Activated T-helper 2 cell treated with anti-CD3 and anti-CD28 coated beads, Interferon-gamma antibody, Interleukin-2, Interleukin-4, amounts not matched to agents 10 μg/mL and 5 μg/mL and 100 μg/mL, durations not matched to agents 14 hours and 24 hours and 36 hours (primary cell): Measurements from ENCODE around the gene MAPK10. TPM values are rescaled to one million over a fixed set of nuclear protein-coding genes. Genes with fewer than 3 reads are reported as not detected.

Source experiments
- DNase-seq: peaks from one replicate; pipeline ENCODE4 v3.0.0; 2021; ENCODE audit warnings: low spot score
- H3K27ac Mint-ChIP-seq: one replicate; pipeline ENCODE4 v1.8.0; 2021; ENCODE audit warnings: mixed read lengths
- H3K27me3 Mint-ChIP-seq: one replicate; pipeline ENCODE4 v1.8.0; 2021; ENCODE audit warnings: low read depth, mixed read lengths
- H3K36me3 Mint-ChIP-seq: one replicate; pipeline ENCODE4 v1.8.0; 2021; ENCODE audit warnings: low read depth, mixed read lengths
- H3K4me1 Mint-ChIP-seq: one replicate; pipeline ENCODE4 v1.8.0; 2021; ENCODE audit warnings: low read depth, mixed read lengths
- H3K4me3 Mint-ChIP-seq: one replicate; pipeline ENCODE4 v1.8.0; 2021; ENCODE audit warnings: low read depth, mild to moderate bottlenecking, moderate library complexity, mixed read lengths
- H3K9me3 Mint-ChIP-seq: one replicate; pipeline ENCODE4 v1.8.0; 2021; ENCODE audit warnings: mixed read lengths
- intact Hi-C: fragments of 100-400 bp; cut with micrococcal nuclease; formaldehyde crosslinking; loops from one replicate; pipeline ENCODE4 v1.15.1; 2023
- total RNA-seq: library from RNA; stranded (reverse); gene quantifications from 2 replicates; pipeline ENCODE4 v1.2.3, GENCODE V29; 2022

The MAPK10 gene
- total RNA-seq, 1 donor from 2014 or later = not detected

DNA sequence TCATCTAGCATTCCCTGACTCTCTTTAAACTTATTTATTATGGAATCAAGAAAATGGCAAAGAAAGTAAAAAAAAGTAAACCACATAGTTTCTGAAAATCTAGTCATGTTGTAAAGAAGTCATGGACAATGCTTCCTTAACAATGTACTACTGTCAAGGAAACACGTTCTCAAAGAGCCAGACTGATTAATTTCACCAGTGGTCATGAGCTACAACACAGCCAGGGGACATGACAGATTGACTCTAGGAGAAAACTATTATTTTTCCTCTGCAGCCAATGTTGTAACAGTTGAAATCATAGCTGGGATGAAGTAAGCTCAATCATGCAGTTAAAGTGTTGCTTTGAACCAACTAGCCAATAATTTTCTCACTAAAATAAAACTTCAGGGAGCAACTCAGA lies 109.2 kb downstream of the MAPK10 start:
- no peak for DNase-seq
- Mint-ChIP-seq H3K4me3 (no peak overlapping the region), H3K27me3 (no peaks in the 10 kb centered on the region), H3K36me3 (no peaks in the 10 kb centered on the region), H3K9me3 (no peaks in the 10 kb centered on the region), H3K4me1 (no peaks in the 10 kb centered on the region), H3K27ac (no peak overlapping the region)
- intact Hi-C loops = no loop called here

DNA sequence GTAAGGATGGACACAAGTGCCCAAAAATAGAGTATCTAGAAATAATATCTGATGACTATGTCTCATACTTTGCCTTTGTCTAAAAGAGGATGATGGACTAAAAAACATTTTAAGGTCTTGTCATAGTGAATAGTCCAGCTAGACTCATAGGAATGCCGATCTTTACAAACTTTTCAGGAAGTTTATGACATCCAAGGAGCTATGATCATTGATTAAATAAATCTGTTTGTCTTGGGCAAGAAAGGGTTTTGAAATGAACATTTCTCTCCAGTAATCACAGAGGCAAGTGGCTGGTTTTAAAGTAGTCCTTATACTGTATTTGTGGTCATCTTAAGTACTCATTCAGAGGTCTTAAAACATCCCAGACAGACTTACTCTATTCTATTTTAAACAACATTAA lies 109.8 kb downstream of the MAPK10 start:
- no peaks in the 10 kb centered on the region for H3K4me1 Mint-ChIP-seq
- DNase-seq = no peak
- H3K9me3 Mint-ChIP-seq = no peaks in the 10 kb centered on the region
- H3K27ac Mint-ChIP-seq = no peak overlapping the region
- no peaks in the 10 kb centered on the region for H3K27me3 Mint-ChIP-seq
- no peaks in the 10 kb centered on the region for H3K36me3 Mint-ChIP-seq
- intact Hi-C loops = no loop called here
- no peak overlapping the region for H3K4me3 Mint-ChIP-seq

DNA sequence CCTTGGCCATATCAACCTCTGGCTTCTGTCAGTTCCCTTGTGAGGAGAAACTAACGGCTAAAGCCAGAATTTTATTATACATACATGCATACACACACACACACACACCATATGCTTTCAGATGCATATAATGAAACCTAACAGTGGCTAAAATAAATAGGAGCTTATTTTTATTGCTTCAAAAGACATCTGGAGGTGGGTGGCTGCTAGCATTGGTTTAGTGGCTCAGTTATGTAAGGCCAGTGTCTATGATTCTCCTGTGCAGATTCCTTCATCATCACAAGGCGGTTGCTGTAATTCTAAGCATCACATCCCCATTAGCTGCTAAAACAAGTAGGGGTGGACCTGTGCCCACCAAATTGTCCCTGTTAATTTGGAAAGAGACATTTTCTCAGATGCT lies 110.8 kb downstream of the MAPK10 start:
- no peak overlapping the region for H3K27ac Mint-ChIP-seq
- H3K36me3 Mint-ChIP-seq = no peaks in the 10 kb centered on the region
- H3K27me3 Mint-ChIP-seq = no peaks in the 10 kb centered on the region
- intact Hi-C loops = no loop called here
- no peaks in the 10 kb centered on the region for H3K4me1 Mint-ChIP-seq
- H3K4me3 Mint-ChIP-seq = no peak overlapping the region
- H3K9me3 Mint-ChIP-seq = no peaks in the 10 kb centered on the region
- no peak for DNase-seq

DNA sequence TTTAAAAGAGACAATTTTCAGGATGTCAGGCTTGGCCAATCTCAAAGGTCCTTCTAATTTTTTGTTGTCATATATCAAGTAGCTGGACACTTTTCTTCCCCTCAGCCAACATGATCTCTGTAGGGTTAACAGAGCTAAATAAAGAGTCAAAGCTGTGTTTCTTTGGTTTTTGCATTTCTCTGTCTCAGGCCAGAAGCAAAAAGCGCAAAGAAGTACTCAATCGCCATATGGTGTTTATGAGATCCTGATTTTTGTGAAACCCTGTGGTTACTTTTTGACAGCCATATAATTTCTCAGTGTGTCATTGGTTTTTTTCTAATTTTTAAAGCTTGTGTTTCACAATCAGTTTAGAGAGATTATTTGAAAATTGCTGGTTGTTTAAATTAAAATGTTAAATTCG lies 111.9 kb downstream of the MAPK10 start:
- H3K27ac Mint-ChIP-seq = no peak overlapping the region
- no peak for DNase-seq
- H3K36me3 Mint-ChIP-seq = no peaks in the 10 kb centered on the region
- peaks cover 7% of the 10 kb centered on the region for H3K9me3 Mint-ChIP-seq
- no peaks in the 10 kb centered on the region for H3K27me3 Mint-ChIP-seq
- intact Hi-C loops = no loop called here
- H3K4me1 Mint-ChIP-seq = no peaks in the 10 kb centered on the region
- no peak overlapping the region for H3K4me3 Mint-ChIP-seq

DNA sequence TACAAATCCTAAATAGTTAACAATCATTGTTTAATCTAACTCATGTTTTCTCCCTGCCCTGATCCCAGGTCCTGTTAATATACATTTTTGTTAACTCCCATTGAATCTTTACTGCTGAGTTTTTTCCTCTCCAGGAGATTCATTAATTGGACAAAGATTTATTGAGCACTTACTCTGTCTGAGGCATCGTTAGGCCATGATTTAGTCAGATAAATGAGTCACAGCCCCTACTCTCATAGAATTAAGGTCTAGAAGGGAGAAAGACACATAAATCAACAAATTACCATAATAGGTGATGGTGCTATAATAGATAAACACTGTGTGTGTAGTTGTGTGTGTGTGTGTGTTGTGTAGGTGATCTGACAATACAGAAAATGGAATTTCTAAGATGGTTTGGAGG lies 112.5 kb downstream of the MAPK10 start:
- DNase-seq = no peak
- no peak overlapping the region for H3K27ac Mint-ChIP-seq
- H3K4me1 Mint-ChIP-seq = no peaks in the 10 kb centered on the region
- H3K4me3 Mint-ChIP-seq = no peak overlapping the region
- peaks cover 7% of the 10 kb centered on the region for H3K9me3 Mint-ChIP-seq
- H3K36me3 Mint-ChIP-seq = no peaks in the 10 kb centered on the region
- intact Hi-C loops = no loop called here
- no peaks in the 10 kb centered on the region for H3K27me3 Mint-ChIP-seq

DNA sequence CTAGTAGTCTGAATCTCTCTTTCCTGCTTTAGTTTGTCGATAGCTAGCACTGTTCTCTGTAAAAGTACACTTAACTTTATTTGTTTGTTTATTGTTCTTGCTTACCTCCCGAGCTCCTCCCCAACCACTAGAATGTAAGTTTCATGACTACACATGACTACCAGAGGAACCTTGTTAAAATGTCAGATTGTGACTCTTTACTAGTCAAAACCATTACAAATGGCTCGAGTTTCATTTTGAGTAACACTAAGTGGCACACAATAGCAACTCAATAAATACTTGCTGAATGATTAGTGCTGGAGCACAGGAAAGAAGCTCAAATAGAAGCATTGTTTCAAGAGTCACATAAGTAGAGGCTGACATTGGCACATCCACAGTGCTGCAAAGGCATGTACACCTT lies 116.1 kb downstream of the MAPK10 start:
- Mint-ChIP-seq H3K36me3 (no peaks in the 10 kb centered on the region), H3K4me1 (no peaks in the 10 kb centered on the region), H3K27ac (no peak overlapping the region), H3K9me3 (peaks cover 7% of the 10 kb centered on the region), H3K4me3 (no peak overlapping the region), H3K27me3 (no peaks in the 10 kb centered on the region)
- intact Hi-C loops = no loop called here
- DNase-seq = no peak

DNA sequence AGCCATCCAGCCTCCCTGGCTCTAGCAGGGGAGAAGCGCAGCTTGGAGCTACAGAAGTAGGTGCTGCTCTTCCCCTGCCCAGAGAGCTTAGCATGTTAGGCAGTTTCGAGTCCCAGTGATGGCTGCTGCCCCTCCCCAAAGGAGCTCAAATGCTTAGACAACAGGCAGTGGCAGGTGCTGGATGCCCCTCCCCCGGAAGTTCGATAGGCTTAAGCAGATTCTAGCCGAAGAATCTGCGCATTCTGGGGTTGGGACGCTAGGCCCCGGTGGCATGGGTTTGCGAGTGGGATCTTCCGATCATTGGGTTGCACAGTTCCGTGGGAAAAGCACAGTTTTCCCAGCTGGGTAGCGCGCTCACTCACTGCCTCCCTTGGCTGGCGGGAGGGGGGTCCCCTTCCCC lies 117.2 kb downstream of the MAPK10 start:
- no peak for DNase-seq
- Mint-ChIP-seq H3K36me3 (no peaks in the 10 kb centered on the region), H3K4me1 (no peaks in the 10 kb centered on the region), H3K27ac (no peak overlapping the region), H3K9me3 (peaks cover 15% of the 10 kb centered on the region), H3K4me3 (no peak overlapping the region), H3K27me3 (no peaks in the 10 kb centered on the region)
- intact Hi-C loops = no loop called here

DNA sequence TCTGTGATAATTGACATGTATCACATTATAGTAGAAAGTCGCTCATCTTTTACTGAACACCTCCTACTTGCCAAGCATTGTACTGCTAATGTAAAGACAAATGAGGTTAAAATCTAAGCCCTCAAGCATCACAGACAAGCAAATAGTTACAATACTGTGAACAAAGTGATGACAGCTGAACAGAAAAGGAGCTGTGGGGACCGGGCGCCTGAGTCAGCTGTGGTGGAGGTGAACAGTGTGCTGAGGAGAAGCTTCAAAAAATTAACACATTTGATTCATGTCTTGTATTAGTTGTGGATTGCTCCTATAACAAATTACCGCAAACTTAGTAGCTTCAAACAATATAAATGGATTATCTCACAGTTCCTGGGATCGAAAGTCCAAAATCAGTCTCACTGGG lies 124.3 kb downstream of the MAPK10 start:
- H3K4me1 Mint-ChIP-seq = no peaks in the 10 kb centered on the region
- no peak overlapping the region for H3K4me3 Mint-ChIP-seq

DNA sequence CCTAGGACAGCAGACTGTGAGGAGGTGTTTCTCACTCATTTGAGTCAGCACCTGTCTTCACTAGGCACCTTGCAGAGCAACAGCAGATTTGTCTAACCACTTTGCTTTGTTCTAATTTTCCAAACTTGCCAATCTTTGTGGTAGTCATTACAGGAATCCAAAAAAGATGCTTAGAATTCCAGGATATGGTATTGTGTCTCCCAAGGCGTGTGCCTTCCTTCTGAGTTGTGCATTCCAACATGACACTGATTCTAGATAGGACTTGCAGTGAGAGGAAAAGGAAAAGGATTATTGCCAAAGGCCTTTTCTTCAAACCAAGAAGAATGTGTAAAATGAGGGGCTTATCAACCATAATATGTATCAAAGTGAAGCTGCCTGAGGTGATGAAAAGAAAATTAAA lies 126.2 kb downstream of the MAPK10 start:
- intact Hi-C loops = no loop called here
- Mint-ChIP-seq H3K27me3 (no peaks in the 10 kb centered on the region), H3K27ac (no peak overlapping the region), H3K36me3 (no peaks in the 10 kb centered on the region), H3K9me3 (peaks cover 8% of the 10 kb centered on the region), H3K4me3 (no peak overlapping the region), H3K4me1 (no peaks in the 10 kb centered on the region)
- no peak for DNase-seq

More for the DNA sequence above, 124.3 kb downstream of the MAPK10 start:
- Mint-ChIP-seq H3K36me3 (no peaks in the 10 kb centered on the region), H3K27me3 (no peaks in the 10 kb centered on the region), H3K9me3 (peaks cover 8% of the 10 kb centered on the region), H3K27ac (no peak overlapping the region)
- no peak for DNase-seq
- intact Hi-C loops = no loop called here

DNA sequence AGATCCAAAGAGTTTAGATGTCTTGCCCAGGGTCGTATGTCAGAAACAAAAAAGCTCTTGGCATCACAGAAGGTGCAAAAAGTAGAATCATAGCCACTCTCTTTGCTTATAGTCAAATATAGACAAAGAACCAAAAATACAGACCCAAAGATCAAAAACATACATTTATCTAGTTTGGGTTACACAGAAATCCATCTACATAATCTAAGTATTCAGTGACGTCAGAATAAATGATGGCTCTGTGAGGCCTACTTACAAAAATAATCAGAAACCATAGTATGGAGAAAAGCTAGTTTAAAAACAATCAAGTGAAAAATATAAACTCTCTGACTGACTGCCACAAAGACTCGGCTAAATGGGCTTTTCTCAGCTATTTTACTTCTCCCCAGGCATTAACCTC lies 126.8 kb downstream of the MAPK10 start:
- no peak overlapping the region for H3K27ac Mint-ChIP-seq
- H3K36me3 Mint-ChIP-seq = no peaks in the 10 kb centered on the region
- H3K4me3 Mint-ChIP-seq = no peak overlapping the region
- DNase-seq = no peak
- H3K27me3 Mint-ChIP-seq = no peaks in the 10 kb centered on the region
- peaks cover 4% of the 10 kb centered on the region for H3K9me3 Mint-ChIP-seq
- H3K4me1 Mint-ChIP-seq = no peaks in the 10 kb centered on the region
- intact Hi-C loops = no loop called here

DNA sequence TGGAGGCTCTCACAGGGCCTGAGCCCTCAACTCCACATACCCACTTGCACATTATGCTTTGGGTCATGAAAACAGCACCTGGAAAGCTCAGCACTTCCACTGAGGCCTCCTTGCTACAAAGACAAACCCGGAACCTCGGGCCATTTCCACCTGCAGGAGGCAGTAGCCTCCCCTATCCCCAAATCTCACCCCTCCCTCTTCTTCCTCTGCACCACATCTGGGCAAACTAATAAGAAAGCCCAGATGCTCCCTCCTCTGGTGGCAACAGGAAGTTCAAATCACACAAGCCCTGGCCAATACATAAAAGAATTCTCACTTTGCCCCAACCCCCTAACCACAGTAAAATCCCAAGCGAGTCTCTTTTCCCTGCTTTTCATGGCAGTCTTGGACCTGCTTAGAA lies 136.4 kb downstream of the MAPK10 start:
- intact Hi-C loops = no loop called here
- H3K4me1 Mint-ChIP-seq = no peaks in the 10 kb centered on the region
- H3K4me3 Mint-ChIP-seq = no peak overlapping the region
- no peaks in the 10 kb centered on the region for H3K27me3 Mint-ChIP-seq
- no peak for DNase-seq
- no peak overlapping the region for H3K27ac Mint-ChIP-seq
- H3K9me3 Mint-ChIP-seq = no peaks in the 10 kb centered on the region
- no peaks in the 10 kb centered on the region for H3K36me3 Mint-ChIP-seq

DNA sequence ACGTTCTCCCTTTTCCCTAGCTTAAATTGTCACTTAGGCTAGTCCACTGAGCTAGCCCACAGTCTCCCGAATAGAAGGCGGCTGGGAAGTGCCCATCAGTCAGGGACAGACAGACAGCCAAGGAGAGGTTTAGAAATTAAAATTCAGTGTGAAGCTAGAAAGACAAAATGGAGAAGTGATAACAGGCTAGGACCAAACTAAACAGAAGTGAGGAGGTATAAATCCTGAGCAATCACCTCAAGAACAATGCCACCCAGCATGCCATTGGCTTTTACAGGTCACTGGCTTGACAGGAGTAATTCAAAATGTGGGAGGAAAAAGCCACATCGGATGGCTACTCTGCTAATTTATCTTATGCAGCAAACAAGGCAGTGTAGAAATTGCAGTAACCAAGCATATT lies 138.9 kb downstream of the MAPK10 start:
- Mint-ChIP-seq H3K27ac (no peak overlapping the region), H3K4me1 (no peaks in the 10 kb centered on the region)

DNA sequence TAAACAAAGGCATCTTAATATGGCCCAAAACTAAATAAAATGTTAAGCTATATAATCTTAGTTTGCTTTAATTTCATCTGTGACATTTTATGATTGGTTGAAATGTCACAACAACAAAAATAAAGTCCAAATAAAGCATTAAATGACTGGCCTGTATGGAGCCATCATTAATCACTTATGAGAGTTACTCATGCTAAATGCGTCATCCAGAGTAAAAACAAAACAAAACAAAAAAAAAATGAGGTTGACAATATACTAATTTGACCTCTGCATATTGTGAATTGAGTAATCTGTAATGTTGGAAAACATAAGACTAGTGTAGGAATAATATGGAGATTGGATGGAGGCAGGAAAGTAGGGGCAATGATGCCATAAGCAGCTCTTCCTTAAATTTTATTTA lies 139.7 kb downstream of the MAPK10 start:
- no peak overlapping the region for H3K4me3 Mint-ChIP-seq
- H3K4me1 Mint-ChIP-seq = no peaks in the 10 kb centered on the region
- no peaks in the 10 kb centered on the region for H3K27me3 Mint-ChIP-seq
- intact Hi-C loops = no loop called here
- peaks cover 2% of the 10 kb centered on the region for H3K9me3 Mint-ChIP-seq
- H3K36me3 Mint-ChIP-seq = no peaks in the 10 kb centered on the region
- no peak for DNase-seq
- no peak overlapping the region for H3K27ac Mint-ChIP-seq

More for the DNA sequence above, 138.9 kb downstream of the MAPK10 start:
- no peaks in the 10 kb centered on the region for H3K27me3 Mint-ChIP-seq
- intact Hi-C loops = no loop called here
- no peaks in the 10 kb centered on the region for H3K9me3 Mint-ChIP-seq
- no peak overlapping the region for H3K4me3 Mint-ChIP-seq
- no peaks in the 10 kb centered on the region for H3K36me3 Mint-ChIP-seq
- DNase-seq = no peak

DNA sequence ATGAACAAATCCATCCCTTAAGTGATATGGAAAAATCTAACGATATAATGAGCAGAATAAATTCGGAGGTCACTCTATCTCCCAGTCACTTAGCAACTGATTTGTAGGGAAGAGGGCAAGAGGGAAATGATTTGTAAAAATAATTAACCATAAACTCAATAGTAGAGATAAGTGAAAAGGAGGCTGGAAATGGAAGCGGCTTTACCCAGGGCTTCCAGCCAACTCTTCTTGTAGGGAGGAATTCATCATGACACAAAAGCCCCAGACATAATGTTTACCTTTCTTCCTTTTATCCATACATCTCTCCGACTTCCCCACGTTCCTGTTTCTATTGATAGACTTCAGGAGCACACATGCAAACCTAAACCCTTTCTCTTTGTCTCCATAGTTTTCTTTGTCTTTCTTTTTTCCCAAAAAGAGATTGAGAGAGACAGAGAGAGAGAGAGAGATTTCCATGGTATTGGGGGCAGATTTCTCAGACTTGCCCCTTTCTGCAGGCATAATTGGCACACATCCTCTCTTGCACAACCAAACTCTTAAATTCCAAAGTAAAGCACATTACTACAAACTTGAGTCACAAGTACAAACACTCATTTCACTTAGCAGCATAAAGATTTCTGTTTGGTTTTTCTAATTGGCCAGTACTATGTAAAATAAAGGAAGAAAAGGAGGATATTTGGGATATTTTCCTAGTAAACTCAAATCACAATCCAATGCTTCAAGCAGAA lies 140.9 kb downstream of the MAPK10 start:
- H3K27ac Mint-ChIP-seq = no peak overlapping the region
- no peak overlapping the region for H3K4me3 Mint-ChIP-seq
- H3K27me3 Mint-ChIP-seq = no peaks in the 10 kb centered on the region
- H3K4me1 Mint-ChIP-seq = no peaks in the 10 kb centered on the region
- H3K36me3 Mint-ChIP-seq = no peaks in the 10 kb centered on the region
- H3K9me3 Mint-ChIP-seq = peaks cover 10% of the 10 kb centered on the region
- intact Hi-C loops = no loop called here
- DNase-seq = no peak
